ENCODE data around the gene MARVELD2. TPM values are rescaled to one million over a fixed set of nuclear protein-coding genes. Genes with fewer than 3 reads are reported as not detected.
A peak's percentile ranks its signal among the peaks of the same experiment; 100 is the strongest.

MARVELD2 gene
- total and polyA plus RNA-seq, 2 of the 13 experiments (the other 11 are each of a cell fraction or from before 2014, with no cell fraction given): 11.1 to 15.4 TPM

DNA sequence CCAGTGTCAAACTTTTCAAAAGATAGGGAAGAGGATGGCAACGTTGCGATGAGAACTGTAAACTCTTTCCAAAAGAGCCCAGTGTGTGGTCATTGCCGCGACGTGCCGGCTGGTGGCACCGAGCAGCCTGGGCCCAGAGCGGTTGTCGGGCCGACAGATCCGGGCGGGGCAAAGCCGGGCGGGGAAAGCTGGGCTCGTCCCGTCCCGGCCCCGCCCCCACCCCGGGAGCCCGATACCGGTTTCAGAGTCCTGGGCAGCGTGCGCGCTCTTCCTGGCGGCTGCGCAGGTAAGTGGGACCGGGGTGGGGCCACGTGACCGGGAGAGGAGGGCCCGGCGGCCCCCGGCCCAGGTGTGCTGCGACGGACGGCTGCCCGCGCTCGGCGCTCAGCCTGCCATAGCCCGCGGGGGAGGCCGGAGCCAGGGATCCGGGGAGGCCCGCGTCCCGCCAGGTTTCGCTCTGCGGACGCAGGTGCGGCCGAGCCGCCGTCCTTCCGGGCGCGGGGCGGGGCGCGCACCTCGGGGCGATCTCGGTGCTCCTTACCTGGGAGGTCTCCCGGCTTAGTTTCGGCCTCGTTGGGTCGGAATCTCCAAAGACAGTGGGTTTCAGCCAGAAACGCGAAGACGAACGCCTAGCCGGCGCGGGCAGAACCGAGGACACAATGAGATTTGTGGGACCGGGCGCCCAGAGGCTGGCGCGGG is at the start of gene MARVELD2 (continued):
- TF ChIP-seq, protein P1, sequence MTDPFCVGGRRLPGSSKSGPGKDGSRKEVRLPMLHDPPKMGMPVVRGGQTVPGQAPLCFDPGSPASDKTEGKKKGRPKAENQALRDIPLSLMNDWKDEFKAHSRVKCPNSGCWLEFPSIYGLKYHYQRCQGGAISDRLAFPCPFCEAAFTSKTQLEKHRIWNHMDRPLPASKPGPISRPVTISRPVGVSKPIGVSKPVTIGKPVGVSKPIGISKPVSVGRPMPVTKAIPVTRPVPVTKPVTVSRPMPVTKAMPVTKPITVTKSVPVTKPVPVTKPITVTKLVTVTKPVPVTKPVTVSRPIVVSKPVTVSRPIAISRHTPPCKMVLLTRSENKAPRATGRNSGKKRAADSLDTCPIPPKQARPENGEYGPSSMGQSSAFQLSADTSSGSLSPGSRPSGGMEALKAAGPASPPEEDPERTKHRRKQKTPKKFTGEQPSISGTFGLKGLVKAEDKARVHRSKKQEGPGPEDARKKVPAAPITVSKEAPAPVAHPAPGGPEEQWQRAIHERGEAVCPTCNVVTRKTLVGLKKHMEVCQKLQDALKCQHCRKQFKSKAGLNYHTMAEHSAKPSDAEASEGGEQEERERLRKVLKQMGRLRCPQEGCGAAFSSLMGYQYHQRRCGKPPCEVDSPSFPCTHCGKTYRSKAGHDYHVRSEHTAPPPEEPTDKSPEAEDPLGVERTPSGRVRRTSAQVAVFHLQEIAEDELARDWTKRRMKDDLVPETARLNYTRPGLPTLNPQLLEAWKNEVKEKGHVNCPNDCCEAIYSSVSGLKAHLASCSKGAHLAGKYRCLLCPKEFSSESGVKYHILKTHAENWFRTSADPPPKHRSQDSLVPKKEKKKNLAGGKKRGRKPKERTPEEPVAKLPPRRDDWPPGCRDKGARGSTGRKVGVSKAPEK (CRISPR knock-in tag; IDR thresholded peaks at IDR 0.05; ENCODE audit: borderline replicate concordance): no peak
- TF ChIP-seq, protein P2, sequence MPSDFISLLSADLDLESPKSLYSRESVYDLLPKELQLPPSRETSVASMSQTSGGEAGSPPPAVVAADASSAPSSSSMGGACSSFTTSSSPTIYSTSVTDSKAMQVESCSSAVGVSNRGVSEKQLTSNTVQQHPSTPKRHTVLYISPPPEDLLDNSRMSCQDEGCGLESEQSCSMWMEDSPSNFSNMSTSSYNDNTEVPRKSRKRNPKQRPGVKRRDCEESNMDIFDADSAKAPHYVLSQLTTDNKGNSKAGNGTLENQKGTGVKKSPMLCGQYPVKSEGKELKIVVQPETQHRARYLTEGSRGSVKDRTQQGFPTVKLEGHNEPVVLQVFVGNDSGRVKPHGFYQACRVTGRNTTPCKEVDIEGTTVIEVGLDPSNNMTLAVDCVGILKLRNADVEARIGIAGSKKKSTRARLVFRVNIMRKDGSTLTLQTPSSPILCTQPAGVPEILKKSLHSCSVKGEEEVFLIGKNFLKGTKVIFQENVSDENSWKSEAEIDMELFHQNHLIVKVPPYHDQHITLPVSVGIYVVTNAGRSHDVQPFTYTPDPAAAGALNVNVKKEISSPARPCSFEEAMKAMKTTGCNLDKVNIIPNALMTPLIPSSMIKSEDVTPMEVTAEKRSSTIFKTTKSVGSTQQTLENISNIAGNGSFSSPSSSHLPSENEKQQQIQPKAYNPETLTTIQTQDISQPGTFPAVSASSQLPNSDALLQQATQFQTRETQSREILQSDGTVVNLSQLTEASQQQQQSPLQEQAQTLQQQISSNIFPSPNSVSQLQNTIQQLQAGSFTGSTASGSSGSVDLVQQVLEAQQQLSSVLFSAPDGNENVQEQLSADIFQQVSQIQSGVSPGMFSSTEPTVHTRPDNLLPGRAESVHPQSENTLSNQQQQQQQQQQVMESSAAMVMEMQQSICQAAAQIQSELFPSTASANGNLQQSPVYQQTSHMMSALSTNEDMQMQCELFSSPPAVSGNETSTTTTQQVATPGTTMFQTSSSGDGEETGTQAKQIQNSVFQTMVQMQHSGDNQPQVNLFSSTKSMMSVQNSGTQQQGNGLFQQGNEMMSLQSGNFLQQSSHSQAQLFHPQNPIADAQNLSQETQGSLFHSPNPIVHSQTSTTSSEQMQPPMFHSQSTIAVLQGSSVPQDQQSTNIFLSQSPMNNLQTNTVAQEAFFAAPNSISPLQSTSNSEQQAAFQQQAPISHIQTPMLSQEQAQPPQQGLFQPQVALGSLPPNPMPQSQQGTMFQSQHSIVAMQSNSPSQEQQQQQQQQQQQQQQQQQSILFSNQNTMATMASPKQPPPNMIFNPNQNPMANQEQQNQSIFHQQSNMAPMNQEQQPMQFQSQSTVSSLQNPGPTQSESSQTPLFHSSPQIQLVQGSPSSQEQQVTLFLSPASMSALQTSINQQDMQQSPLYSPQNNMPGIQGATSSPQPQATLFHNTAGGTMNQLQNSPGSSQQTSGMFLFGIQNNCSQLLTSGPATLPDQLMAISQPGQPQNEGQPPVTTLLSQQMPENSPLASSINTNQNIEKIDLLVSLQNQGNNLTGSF (CRISPR knock-in tag; IDR thresholded peaks at IDR 0.05): peak; percentile 66; the same call in 1 of the 2 replicates
- TF ChIP-seq, protein P3, sequence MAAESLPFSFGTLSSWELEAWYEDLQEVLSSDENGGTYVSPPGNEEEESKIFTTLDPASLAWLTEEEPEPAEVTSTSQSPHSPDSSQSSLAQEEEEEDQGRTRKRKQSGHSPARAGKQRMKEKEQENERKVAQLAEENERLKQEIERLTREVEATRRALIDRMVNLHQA (CRISPR knock-in tag; IDR thresholded peaks at IDR 0.05): no peak
- TF ChIP-seq ATM (IDR thresholded peaks at IDR 0.05; ENCODE audit: borderline replicate concordance): no peak
- 0 out of 2 replicates have a peak, but pooled peaks have one; percentile 29 for TF ChIP-seq ZNF556 (CRISPR knock-in tag; IDR thresholded peaks at IDR 0.05; ENCODE audit: borderline replicate concordance)
- no peak for TF ChIP-seq NCOA1 (CRISPR knock-in tag; IDR thresholded peaks at IDR 0.05)
- no peak for TF ChIP-seq KDM6A (CRISPR knock-in tag; IDR thresholded peaks at IDR 0.05; ENCODE audit: low read depth)
- peak; percentile 93 for TF ChIP-seq YEATS4 (CRISPR knock-in tag; IDR thresholded peaks at IDR 0.05; ENCODE audit: borderline replicate concordance)
- TF ChIP-seq, protein P4, sequence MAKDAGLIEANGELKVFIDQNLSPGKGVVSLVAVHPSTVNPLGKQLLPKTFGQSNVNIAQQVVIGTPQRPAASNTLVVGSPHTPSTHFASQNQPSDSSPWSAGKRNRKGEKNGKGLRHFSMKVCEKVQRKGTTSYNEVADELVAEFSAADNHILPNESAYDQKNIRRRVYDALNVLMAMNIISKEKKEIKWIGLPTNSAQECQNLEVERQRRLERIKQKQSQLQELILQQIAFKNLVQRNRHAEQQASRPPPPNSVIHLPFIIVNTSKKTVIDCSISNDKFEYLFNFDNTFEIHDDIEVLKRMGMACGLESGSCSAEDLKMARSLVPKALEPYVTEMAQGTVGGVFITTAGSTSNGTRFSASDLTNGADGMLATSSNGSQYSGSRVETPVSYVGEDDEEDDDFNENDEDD (CRISPR knock-in tag; IDR thresholded peaks at IDR 0.05; ENCODE audit: borderline replicate concordance): peak; percentile 73; the same call in 1 of the 2 replicates
- peak; percentile 98 for TF ChIP-seq ZEB1 (IDR thresholded peaks at IDR 0.05; ENCODE audit: insufficient replicate concordance, low read depth)
- TF ChIP-seq ZNF3 (CRISPR knock-in tag; IDR thresholded peaks at IDR 0.05): no peak
- TF ChIP-seq SRY (CRISPR knock-in tag; IDR thresholded peaks at IDR 0.05): peak; percentile 84; the same call in 1 of the 2 replicates
- TF ChIP-seq, protein P5, sequence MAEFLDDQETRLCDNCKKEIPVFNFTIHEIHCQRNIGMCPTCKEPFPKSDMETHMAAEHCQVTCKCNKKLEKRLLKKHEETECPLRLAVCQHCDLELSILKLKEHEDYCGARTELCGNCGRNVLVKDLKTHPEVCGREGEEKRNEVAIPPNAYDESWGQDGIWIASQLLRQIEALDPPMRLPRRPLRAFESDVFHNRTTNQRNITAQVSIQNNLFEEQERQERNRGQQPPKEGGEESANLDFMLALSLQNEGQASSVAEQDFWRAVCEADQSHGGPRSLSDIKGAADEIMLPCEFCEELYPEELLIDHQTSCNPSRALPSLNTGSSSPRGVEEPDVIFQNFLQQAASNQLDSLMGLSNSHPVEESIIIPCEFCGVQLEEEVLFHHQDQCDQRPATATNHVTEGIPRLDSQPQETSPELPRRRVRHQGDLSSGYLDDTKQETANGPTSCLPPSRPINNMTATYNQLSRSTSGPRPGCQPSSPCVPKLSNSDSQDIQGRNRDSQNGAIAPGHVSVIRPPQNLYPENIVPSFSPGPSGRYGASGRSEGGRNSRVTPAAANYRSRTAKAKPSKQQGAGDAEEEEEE (CRISPR knock-in tag; IDR thresholded peaks at IDR 0.05; ENCODE audit: borderline replicate concordance): no peak
- peak; percentile 67 for TF ChIP-seq SRSF1 (optimal IDR thresholded peaks at IDR 0.05; ENCODE audit: low read depth, low read length)
- no peak for TF ChIP-seq ZNF496 (CRISPR knock-in tag; IDR thresholded peaks at IDR 0.05; ENCODE audit: insufficient replicate concordance)
- TF ChIP-seq HNF4A (CRISPR knock-in tag; IDR thresholded peaks at IDR 0.05): 0 out of 2 replicates have a peak, but pooled peaks have one; percentile 2
- TF ChIP-seq ZNF180 (CRISPR knock-in tag; IDR thresholded peaks at IDR 0.05; ENCODE audit: borderline replicate concordance, low read depth): no peak
- TF ChIP-seq ZNF383 (CRISPR knock-in tag; IDR thresholded peaks at IDR 0.05; ENCODE audit: borderline replicate concordance): no peak

Data from HepG2 (cell line).